ENCODE results near the gene U2AF1L4.

GRCh38 chr19:35742121-35742724, 3.0 kb downstream of the U2AF1L4 start, which contains the start of gene IGFLR1:
- TF ChIP-seq, protein P1, sequence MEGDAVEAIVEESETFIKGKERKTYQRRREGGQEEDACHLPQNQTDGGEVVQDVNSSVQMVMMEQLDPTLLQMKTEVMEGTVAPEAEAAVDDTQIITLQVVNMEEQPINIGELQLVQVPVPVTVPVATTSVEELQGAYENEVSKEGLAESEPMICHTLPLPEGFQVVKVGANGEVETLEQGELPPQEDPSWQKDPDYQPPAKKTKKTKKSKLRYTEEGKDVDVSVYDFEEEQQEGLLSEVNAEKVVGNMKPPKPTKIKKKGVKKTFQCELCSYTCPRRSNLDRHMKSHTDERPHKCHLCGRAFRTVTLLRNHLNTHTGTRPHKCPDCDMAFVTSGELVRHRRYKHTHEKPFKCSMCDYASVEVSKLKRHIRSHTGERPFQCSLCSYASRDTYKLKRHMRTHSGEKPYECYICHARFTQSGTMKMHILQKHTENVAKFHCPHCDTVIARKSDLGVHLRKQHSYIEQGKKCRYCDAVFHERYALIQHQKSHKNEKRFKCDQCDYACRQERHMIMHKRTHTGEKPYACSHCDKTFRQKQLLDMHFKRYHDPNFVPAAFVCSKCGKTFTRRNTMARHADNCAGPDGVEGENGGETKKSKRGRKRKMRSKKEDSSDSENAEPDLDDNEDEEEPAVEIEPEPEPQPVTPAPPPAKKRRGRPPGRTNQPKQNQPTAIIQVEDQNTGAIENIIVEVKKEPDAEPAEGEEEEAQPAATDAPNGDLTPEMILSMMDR (conservative IDR thresholded peaks at IDR 0.05) = no peak
- no peak for TF ChIP-seq ZFX (IDR thresholded peaks at IDR 0.05)

Data from C4-2B (cell line).